UCSD-AML1 (cell line): ENCODE data around the gene HMGN4.
"Not testable (repeated sequence)": the region's sequence is repeated elsewhere in the genome, so short reads cannot be mapped to it uniquely, and the experiment has no call there.

Source experiments
- DNase-seq: peaks from one replicate; lab custom pipeline; 2025; ENCODE audit not compliant: unreplicated experiment; lab: John Stamatoyannopoulos, UW

HMGN4 gene

GRCh38 chr6:26537846-26538571 lies at the start of gene HMGN4:
Gene HMGN4, plus strand, starts transcription at chr6:26538366. Its CDS starts 6,841 bp downstream, at chr6:26545207.
- peak; percentile 85 for DNase-seq

- no peak for DNase-seq
Observed at GRCh38 chr6:26489996-26490964, 47.9 kb upstream of the HMGN4 start.

GRCh38 chr6:26491604-26492003 lies 46.6 kb upstream of the HMGN4 start:
- no peak for DNase-seq

- DNase-seq, result no peak
Observed at GRCh38 chr6:26493258-26493657, 44.9 kb upstream of the HMGN4 start.

- no peak for DNase-seq
Observed at GRCh38 chr6:26494117-26494516, 44.0 kb upstream of the HMGN4 start.

- DNase-seq, result no peak
Observed at GRCh38 chr6:26495281-26495680, 42.9 kb upstream of the HMGN4 start.

GRCh38 chr6:26497610-26498009 lies 40.6 kb upstream of the HMGN4 start:
- no peak for DNase-seq

GRCh38 chr6:26500102-26500501 lies 38.1 kb upstream of the HMGN4 start, which contains the start of gene BTN1A1:
Gene BTN1A1, plus strand, starts transcription at chr6:26500303. Its CDS starts 984 bp downstream, at chr6:26501287.
- peak; percentile 46 for DNase-seq

GRCh38 chr6:26501482-26501986 lies 36.6 kb upstream of the HMGN4 start:
- no peak for DNase-seq

- DNase-seq, result no peak
Observed at GRCh38 chr6:26502165-26502564, 36.0 kb upstream of the HMGN4 start.

GRCh38 chr6:26502626-26503025 lies 35.5 kb upstream of the HMGN4 start:
- DNase-seq, result no peak

- no peak for DNase-seq
Observed at GRCh38 chr6:26507658-26508057, 30.5 kb upstream of the HMGN4 start.

GRCh38 chr6:26511033-26511432 lies 27.1 kb upstream of the HMGN4 start:
- not testable (repeated sequence) for DNase-seq

GRCh38 chr6:26514984-26515383 lies 23.2 kb upstream of the HMGN4 start:
- no peak for DNase-seq

GRCh38 chr6:26516481-26517427 lies 21.4 kb upstream of the HMGN4 start:
- DNase-seq, result no peak

GRCh38 chr6:26519359-26519758 lies 18.8 kb upstream of the HMGN4 start:
- no peak for DNase-seq

GRCh38 chr6:26520237-26520849 lies 17.8 kb upstream of the HMGN4 start:
- DNase-seq, result no peak

- DNase-seq, result peak; percentile 89
Observed at GRCh38 chr6:26520850-26521599, 17.1 kb upstream of the HMGN4 start.

GRCh38 chr6:26521600-26522391 lies 16.4 kb upstream of the HMGN4 start:
- DNase-seq, result peak; percentile 74
